SH-SY5Y (cell line): ENCODE data around the gene HOXA7.

ENCODE experiments used
- GATA2 ChIP-seq: IDR thresholded peaks from 2 replicates; pipeline ENCODE4 v1.6.1; 2011; ENCODE audit warnings: mild to moderate bottlenecking, low read depth, low read length
- GATA3 ChIP-seq: IDR thresholded peaks from 2 replicates; pipeline ENCODE4 v1.6.1; 2011; ENCODE audit warnings: low read depth, mild to moderate bottlenecking, low read length, moderate library complexity

The HOXA7 gene

DNA sequence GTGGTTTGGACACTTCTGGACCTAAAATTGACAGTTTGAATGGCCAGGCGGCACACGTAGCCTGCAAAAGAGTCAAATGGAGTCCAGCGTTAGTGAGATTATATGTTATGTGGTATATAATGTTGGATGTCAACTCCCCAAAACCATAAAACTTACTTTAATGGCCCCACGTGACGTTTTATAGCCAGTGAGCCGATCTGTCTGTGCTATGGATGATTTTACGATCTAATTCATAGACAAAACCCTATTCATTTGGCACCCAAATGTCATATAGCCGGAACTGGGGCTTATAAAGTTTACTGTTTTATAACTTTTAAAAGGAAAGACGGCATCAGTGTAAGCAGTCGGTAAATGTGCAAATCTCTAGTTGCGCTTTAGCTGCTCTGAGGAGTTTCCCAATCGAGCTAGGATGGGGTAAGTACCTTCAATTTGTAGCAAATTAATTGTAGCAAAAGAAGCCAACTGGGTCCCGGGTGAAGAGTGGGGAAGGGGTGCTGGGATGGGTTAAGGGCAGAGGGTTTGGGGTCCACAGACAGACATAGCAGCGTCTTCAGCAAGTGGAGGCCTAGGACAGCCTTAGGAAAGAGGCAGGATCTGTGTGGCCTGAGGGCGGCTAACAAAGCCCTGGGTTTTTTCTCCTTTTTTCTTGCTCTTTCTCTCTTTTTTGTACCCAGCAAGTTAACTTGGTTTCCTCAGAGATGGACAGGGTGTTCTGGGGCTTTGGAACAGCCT lies 16.2 kb downstream of the HOXA7 start:
- TF ChIP-seq GATA2 (no peak), GATA3 (no peak)

DNA sequence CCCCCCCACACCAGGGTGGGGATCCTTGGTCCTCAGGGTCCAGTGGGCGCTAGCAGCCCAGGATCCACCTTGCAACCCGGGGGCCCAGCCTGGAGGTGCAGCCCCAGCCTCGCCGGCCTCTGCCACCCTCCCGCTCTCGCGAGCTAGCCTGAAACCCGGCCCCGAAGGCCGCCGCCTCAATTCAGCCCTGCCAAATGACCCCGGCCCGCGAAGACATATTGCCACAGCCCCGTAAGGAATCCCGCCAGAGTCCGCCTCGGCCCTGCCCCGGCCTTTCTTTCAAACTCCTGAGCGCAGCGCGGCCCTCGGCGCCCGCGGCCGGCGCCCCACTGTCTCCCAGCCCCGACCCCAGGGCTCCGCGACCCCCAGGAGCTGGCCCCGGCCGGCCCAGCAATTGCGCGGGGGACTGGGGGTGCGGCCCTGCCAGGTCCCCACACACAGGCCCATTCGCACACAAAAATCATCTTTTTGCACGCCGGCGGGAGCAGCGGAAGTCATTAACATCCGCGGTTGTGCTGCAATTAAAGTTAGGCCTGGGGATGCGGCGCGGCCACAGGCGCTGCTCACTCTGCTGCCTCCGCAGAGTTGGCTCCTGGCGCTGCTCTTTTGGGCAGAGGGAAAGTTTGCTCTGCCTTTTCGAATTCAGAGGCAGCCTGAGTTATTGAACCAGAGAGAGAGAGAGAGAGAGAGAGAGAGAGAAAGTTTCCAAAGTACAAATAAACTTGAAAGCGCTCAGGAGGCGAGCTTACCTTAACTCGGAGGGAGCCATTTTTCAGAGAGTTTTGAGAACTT lies 16.9 kb downstream of the HOXA7 start:
- TF ChIP-seq GATA3 = no peak
- TF ChIP-seq GATA2 = no peak

DNA sequence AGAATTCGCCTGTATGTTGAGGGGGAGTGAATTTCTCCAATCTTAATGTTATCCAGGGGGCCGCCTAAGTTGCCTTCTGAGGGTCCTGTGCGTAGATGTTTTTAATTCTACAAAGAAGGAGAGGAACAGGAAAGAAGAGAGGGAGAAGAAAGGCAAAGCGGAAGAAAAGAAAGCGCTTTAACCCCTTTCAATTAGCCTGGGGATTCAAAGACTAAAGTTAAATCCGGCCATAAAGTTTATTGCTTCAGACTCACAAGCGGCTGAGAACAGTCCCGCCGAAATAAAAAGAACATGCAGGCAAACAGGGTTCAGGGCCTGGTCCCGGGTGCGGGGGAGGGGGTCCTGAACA lies 17.5 kb downstream of the HOXA7 start:
- TF ChIP-seq GATA2 = no peak
- TF ChIP-seq GATA3 = no peak

DNA sequence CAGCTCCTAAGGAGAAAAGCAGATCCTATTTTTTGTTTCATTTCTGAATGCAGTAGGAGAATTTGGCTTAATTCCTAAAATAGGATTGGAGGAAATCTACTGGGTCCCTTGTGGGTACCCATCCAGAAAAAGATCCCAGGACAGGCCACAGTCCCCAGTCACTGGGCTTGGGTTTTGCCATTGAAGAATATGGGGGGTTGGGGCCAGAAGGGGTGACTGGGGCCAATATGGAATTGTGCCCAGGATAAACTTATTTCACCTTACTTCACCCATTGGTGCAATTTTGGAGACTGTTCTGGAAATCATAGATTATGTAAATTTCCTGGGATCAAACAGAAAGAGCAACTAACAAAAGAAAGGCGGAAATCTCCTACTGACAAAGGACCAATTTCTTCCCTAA lies 18.0 kb downstream of the HOXA7 start:
- TF ChIP-seq GATA3 (no peak), GATA2 (no peak)

DNA sequence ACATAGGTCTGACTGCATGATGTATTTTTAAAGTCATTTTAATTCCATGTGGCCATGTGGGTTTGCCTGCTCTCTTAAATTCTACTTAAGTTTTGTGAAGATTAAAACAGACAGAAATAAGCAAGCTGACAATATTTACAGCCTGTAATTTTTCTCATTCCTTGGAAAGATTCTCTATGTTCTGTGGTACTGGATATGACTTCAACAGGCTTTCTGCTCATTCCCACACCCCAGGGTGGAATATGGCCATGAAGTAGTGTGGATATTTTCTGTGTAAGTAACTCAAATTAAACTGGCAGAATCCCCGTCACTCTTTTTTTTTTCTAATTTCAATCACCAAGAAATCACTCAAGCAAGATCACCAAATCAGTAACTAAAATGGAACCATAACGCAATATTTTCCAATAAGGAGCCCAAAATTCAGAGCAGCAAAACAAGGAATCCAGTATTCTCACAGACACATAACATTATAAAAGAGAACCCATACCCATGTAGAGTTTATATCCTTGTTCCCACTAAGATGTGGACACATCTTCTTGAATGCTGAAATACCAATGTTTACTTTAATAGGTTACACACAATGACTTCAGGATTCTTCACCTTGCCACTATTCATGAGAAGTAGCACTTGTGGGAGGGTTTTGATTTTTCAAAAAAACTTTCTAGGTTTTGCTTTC lies 18.7 kb downstream of the HOXA7 start:
- TF ChIP-seq GATA3 = no peak
- TF ChIP-seq GATA2 = no peak

DNA sequence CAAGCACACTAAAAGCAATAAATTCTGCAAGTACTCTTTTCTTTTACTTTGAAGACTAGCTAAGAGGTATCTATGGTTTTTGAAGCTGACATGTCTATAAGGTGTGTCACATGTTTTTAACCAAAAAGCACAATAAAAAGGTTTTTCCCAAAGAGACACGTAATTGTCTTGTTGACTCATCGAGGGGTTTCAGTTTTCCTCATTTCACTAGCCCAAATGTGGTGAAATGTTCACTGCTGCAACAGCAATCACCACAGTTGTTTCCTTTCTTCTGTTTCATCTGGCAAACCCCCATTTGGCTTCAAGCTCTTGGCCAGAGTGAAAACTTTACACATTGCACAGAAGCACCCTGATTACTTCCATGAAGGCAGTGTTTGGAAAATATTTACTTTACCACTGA lies 22.1 kb downstream of the HOXA7 start:
- no peak for TF ChIP-seq GATA2
- TF ChIP-seq GATA3 = no peak

DNA sequence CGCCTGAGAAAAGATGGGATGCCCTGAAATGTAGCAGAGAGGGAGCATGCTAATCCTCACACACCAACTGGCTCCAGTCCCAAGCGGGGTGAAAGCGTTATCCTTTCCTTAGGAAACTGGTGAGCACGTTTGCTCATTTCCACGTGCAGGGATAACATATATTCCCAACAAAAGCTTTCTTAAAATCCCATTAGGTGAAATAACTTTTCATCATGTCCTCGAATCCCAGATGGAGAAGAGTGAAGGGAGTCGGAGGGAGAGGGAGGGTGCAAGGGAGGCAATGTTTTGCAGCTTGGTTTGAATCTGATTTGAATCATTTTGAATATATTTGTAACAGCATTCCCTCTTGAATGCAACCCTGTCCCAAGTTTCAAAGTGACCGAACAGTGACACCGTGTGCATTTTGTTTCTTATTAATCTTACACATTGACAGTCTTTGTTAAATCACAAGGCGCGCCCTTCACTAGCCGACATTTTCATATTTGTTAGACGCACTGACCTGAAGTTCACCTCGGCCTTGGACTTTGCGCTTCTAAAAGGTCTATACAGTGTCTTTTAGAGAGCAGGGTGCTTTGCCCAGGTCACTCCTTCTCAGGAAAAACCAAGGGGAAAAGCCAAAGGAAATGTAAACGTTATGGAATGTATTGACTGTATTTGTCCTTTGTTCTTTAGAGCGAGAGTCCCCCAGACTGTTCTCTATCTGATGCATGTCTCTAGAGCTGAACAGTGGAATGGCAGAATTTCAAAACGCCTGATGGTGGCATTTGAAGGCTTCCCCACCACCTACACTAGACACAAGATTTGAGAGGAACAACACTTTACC lies 22.9 kb downstream of the HOXA7 start:
- TF ChIP-seq GATA2 = no peak
- TF ChIP-seq GATA3 = no peak

DNA sequence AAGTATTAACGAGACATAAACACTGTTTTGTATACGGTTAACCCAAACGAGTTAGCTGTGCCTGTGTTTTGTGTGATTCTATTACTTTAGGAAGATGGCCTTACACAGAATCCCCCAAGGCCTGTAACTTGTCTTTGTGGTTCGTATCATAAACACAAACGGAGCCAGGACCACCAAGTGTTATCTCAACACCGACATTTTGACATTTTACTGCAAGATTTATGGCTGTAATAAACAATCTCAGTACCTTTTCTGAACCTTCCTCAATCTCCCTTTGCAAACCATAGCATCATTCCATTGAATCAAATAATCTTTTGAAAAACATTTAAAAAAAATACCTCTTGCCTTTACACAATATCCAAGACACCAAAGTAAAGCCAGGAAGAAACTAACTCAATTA lies 23.5 kb downstream of the HOXA7 start:
- no peak for TF ChIP-seq GATA3
- no peak for TF ChIP-seq GATA2

DNA sequence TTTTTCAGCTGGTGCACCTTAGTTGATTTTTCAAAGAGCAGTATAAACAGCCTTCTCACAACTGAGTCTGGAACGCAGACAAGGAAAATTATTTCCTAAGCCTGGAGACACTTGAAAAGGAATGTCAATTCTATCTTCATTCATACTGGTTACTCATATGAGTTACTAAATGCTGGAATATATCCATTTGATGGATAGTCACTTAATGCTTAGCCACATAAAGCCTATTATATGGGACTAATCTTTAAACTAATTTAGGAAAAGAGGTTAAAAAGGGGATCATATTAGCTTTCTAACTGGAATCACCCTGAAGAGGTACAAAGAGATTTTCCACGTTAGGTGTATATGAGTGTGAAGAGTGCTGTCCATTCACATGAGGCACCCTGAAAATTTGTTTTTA lies 24.3 kb downstream of the HOXA7 start:
- TF ChIP-seq GATA2 (no peak), GATA3 (no peak)

DNA sequence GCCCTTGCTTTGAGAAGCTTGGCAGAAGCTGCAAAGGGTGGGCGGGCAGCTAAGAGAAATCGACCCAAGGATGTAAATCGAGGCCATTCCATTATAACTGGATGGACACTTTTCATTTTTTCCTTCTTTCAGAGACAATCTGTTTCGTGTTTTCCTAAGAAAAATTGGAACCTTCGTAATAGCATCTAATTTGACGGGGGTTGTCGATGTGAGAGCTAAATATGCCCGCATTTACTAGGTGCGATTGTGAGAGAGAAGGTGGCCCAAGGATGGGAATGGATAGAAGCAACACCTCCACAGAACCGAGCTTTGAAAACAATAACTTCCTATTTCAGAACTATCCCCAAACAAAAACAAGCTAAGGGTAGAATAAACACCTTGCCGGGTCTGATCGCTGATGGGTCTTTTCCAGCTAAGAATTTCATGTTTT lies 25.1 kb downstream of the HOXA7 start:
- TF ChIP-seq GATA2 = no peak
- no peak for TF ChIP-seq GATA3

DNA sequence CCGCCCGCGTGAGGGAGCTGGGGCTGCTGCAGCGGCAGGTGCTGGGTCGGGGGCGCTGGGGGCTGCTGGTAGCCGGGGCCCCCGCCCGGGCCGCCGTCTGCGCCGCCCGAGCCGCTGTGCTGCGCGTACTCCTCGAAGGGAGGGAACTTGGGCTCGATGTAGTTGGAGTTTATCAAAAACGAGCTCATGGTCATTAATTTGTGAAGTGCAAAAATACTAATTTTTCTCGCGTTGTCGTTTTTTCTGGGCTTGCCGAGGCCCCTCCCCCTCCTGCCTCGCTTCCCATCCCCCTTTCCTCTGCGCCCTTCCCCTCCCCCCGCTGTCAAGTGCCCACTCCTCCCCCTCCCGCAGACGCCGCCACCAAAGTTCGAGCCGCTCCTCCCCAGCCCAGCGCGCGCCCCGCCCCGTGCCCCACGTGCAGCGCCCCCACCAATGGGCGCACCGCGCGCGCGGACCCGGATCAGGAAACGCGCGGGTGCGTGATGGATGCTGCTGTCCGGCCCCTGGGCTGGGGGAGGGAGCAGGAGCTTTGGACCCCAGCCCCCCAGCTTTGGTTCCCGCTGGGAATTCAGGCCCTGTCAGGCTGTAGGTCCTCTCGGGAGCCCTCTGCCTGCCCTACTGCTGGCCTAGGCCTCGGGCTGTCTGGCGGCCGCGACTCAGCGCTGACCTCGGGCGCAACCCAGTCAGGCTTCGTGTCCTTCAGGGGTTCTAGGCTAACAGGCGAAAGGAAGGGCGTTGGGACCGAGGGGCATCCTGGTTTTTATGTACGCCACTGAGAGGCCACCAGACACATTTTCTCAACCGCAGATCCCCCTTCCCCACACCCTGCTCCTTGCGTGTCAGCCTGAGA lies 25.7 kb downstream of the HOXA7 start, which contains the start of gene HOXA4:
Gene HOXA4, minus strand, starts transcription at position 218 of the 850 bp plus-strand sequence. Its CDS starts 24 bp downstream, at position 194.
- TF ChIP-seq GATA2 (no peak), GATA3 (no peak)

DNA sequence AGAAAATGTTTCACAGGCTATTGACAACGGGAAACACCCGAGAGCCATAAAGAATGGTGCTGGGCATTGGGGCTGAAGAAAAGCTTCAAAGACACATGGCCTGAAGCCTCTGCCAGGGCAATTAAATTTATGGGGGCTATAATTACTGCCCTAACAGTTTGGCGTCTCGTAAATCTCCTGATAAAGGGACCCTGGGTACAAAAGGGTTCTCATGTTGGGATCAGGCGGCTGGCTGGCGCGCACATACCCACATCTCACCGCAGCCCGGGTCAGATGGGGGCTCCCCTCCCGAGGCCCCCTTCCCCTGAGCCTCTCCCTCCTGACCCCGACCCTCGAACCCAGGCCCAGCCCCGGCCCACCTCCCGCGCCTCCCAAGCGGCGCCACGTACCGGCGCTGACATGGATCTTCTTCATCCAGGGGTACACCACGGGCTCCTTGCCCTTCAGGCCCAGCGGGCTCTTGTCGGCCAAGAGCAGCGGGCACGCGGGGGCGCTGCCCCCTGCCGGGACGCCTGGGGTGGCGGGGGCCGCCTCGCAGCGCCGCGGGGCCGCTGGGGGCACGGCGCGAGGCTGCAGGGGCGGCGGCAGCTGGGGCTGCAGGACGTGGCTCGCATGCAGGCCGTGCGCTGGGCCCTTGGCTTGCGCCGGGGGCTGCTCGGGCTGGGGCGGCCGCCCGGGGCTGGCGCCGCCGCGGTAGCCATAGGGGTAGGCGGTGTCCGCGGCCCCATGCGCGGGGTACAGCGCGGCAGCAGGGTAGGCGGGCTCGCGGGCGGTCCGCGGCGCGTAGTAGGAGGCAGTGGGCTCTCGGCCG lies 26.5 kb downstream of the HOXA7 start:
- no peak for TF ChIP-seq GATA2
- TF ChIP-seq GATA3 = no peak
